GM23248 (cell line): ENCODE data around the gene LYST. TPM values are rescaled to one million over a fixed set of nuclear protein-coding genes. Genes with fewer than 3 reads are reported as not detected.
A peak's percentile ranks its signal among the peaks of the same experiment; 100 is the strongest.

Experiments used
- DNase-seq: peaks from one replicate; pipeline ENCODE4 v3.0.0-alpha.2; 2015
- H2AFZ ChIP-seq: fragments of 200-600 bp; sonication (generic); 2 replicates; pipeline ENCODE4 v1.6.1; 2016; ENCODE audit warnings: antibody characterized with exemption
- H3F3A ChIP-seq: fragments of 200-600 bp; sonication (generic); 2 replicates; pipeline ENCODE4 v1.6.1; 2016; ENCODE audit warnings: mild to moderate bottlenecking, antibody characterized with exemption, mixed run types; ENCODE audit not compliant: insufficient read depth
- H3K27ac ChIP-seq: fragments of 200-600 bp; sonication (generic); 2 replicates; pipeline ENCODE4 v1.5.1; 2016; ENCODE audit warnings: mild to moderate bottlenecking
- H3K27me3 ChIP-seq: fragments of 200-600 bp; sonication (generic); replicated peaks from 2 replicates; pipeline ENCODE4 v1.6.1; 2016; ENCODE audit warnings: mild to moderate bottlenecking; ENCODE audit not compliant: insufficient read depth
- H3K36me3 ChIP-seq: fragments of 200-600 bp; sonication (generic); 2 replicates; pipeline ENCODE4 v1.6.1; 2016; ENCODE audit warnings: low read depth, mild to moderate bottlenecking
- H3K4me1 ChIP-seq: fragments of 200-600 bp; sonication (generic); 2 replicates; pipeline ENCODE4 v1.6.1; 2016; ENCODE audit warnings: mild to moderate bottlenecking; ENCODE audit not compliant: insufficient read depth
- H3K4me2 ChIP-seq: fragments of 200-600 bp; sonication (generic); one replicate; pipeline ENCODE4 v1.6.1; 2016; ENCODE audit warnings: mild to moderate bottlenecking; ENCODE audit not compliant: unreplicated experiment
- H3K4me3 ChIP-seq: fragments of 200-600 bp; sonication (generic); 2 replicates; pipeline ENCODE4 v1.5.1; 2016; ENCODE audit warnings: mild to moderate bottlenecking
- H3K79me2 ChIP-seq: fragments of 200-600 bp; sonication (generic); 2 replicates; pipeline ENCODE4 v1.6.1; 2016; ENCODE audit warnings: mild to moderate bottlenecking; ENCODE audit not compliant: insufficient read depth
- H3K9ac ChIP-seq: fragments of 200-600 bp; sonication (generic); 2 replicates; pipeline ENCODE4 v1.6.1; 2016; ENCODE audit warnings: mild to moderate bottlenecking
- H3K9me2 ChIP-seq: fragments of 200-600 bp; sonication (generic); 2 replicates; pipeline ENCODE4 v1.6.1; 2016; ENCODE audit warnings: mixed run types, mild to moderate bottlenecking, moderate library complexity; ENCODE audit not compliant: insufficient read depth
- H3K9me3 ChIP-seq: fragments of 200-600 bp; sonication (generic); one replicate; pipeline ENCODE4 v1.6.1; 2017; ENCODE audit warnings: low read depth
- H4K20me1 ChIP-seq: fragments of 200-600 bp; sonication (generic); 2 replicates; pipeline ENCODE4 v1.6.0; 2016; ENCODE audit not compliant: insufficient read depth
- EZH2 ChIP-seq: fragments of 200-600 bp; sonication (generic); IDR thresholded peaks from 2 replicates; pipeline ENCODE4 v1.6.1; 2018; ENCODE audit warnings: antibody characterized with exemption, mild to moderate bottlenecking; ENCODE audit not compliant: insufficient read depth, poor library complexity, severe bottlenecking
- EZH2phosphoT487 ChIP-seq: fragments of 200-600 bp; sonication (generic); IDR thresholded peaks from 2 replicates; pipeline ENCODE4 v1.6.1; 2018; ENCODE audit warnings: antibody characterized with exemption, moderate library complexity, mild to moderate bottlenecking, low read depth; ENCODE audit not compliant: insufficient read depth
- WGBS, 2 experiments: methylation state at CpG; one replicate each; pipeline ENCODE4 v1.1.6; 2015 to 2017; ENCODE audit warnings: low lambda C conversion rate in 2 of 2, low coverage in 1 of 2; ENCODE audit errors: missing lambda C conversion rate in 2 of 2; 5-methylcytosine and 5-hydroxymethylcytosine counted together
- in situ Hi-C: fragments of 300-500 bp; cut with MboI; formaldehyde crosslinking; loops from 2 replicates; pipeline ENCODE4 v1.15.0; 2020
- microRNA counts: library from miRNA; unstranded; fragments of <30 nt; microRNA quantifications from one replicate; lab custom pipeline; 2016
- microRNA-seq: library from miRNA; unstranded; fragments of <30 nt; microRNA quantifications from one replicate; pipeline ENCODE4, GENCODE V29; 2016; ENCODE audit warnings: borderline number of aligned reads
- polyA plus RNA-seq: library from polyadenylated mRNA; unstranded; fragments of >200 nt; fragmentation: Nextera tagmentation; extraction: Ambion mirVana; gene quantifications from 2 replicates; pipeline ENCODE4 v1.2.1, GENCODE V29; 2016
- small RNA-seq: library from RNA; depleted of rRNA; stranded (forward); fragments of <200 nt; gene quantifications from one replicate; pipeline ENCODE3, GENCODE V24; 2014; ENCODE audit warnings: low read depth, low replicate concordance
- total RNA-seq: library from RNA; depleted of rRNA; stranded (reverse); fragments of >200 nt; shearing (Covaris generic); gene quantifications from 2 replicates; pipeline ENCODE4 v1.2.3, GENCODE V29; 2014; rRNA removed

Gene LYST
- total and polyA plus RNA-seq, 2 experiments from 2014 or later = 5.1 to 9.0 TPM

GRCh38 chr1:235617808-235618207 is 248.9 kb downstream of the LYST start:
- Histone ChIP-seq H3K4me2 (peak overlapping the region; percentile 6), H3K9me2 (no peaks in the 10 kb centered on the region), H3K36me3 (no peaks in the 10 kb centered on the region), H3K4me3 (no peak overlapping the region), H3K79me2 (no peaks in the 10 kb centered on the region), H3K9ac (no peak overlapping the region), H3F3A (0 out of 2 replicates have a peak, but pooled peaks cover 6% of the 10 kb centered on the region), H2AFZ (no peak overlapping the region), H3K9me3 (no peaks in the 10 kb centered on the region), H3K27me3 (no peaks in the 10 kb centered on the region), H3K27ac (no peak overlapping the region), H4K20me1 (no peaks in the 10 kb centered on the region), H3K4me1 (peaks cover 20% of the 10 kb centered on the region)
- in situ Hi-C loops = no loop called here
- TF ChIP-seq EZH2phosphoT487 = no peak
- no peak for TF ChIP-seq EZH2
- 67 to 75% methylated on average over 3 of the region's 3 CpGs for WGBS, 2 experiments
- peak; percentile 78 for DNase-seq

GRCh38 chr1:235617140-235617539 is 249.6 kb downstream of the LYST start:
- no peak overlapping the region for H2AFZ ChIP-seq
- no peaks in the 10 kb centered on the region for H4K20me1 ChIP-seq
- TF ChIP-seq EZH2 (no peak), EZH2phosphoT487 (no peak)
- no peaks in the 10 kb centered on the region for H3K9me2 ChIP-seq
- in situ Hi-C loops = no loop called here
- H3K9me3 ChIP-seq = no peaks in the 10 kb centered on the region
- H3K27me3 ChIP-seq = no peaks in the 10 kb centered on the region
- H3K4me2 ChIP-seq = no peak overlapping the region
- no peak for DNase-seq
- H3K4me3 ChIP-seq = no peak overlapping the region
- H3F3A ChIP-seq = 0 out of 2 replicates have a peak, but pooled peaks cover 6% of the 10 kb centered on the region
- 49 to 51% methylated on average over 3 of the region's 3 CpGs for WGBS, 2 experiments
- no peak overlapping the region for H3K9ac ChIP-seq
- H3K4me1 ChIP-seq = peaks cover 20% of the 10 kb centered on the region
- no peaks in the 10 kb centered on the region for H3K79me2 ChIP-seq
- no peak overlapping the region for H3K27ac ChIP-seq
- no peaks in the 10 kb centered on the region for H3K36me3 ChIP-seq

DNA sequence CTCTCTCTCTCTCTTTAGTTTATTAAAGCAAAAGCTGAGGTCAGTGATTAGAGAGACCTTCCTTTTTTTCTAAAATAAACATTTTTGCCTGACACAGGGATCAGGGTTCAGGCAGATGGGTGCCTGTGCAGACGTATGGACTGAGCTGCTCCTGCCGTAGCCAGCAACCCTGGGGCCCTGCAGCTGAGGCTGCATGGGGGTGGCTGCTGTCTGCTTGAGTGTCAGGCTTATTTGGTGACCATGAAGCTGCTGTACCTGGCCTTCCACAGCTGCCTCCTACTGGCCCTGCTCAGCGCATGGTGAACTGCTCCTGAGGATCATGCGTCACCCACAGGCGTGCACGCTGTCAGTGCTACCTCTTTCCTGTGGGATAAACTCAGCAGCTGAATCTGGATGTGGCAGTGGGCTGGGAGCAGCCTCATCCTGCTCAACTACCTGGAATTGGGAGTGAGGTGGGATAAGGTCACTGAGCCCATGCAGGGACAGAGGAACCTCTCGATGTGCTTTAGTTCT is 252.2 kb downstream of the LYST start:
- Histone ChIP-seq H4K20me1 (no peaks in the 10 kb centered on the region), H3K27me3 (no peaks in the 10 kb centered on the region), H3K4me2 (no peak overlapping the region), H3K36me3 (no peaks in the 10 kb centered on the region), H3K9me3 (no peaks in the 10 kb centered on the region), H3K27ac (no peak overlapping the region), H3K9ac (no peak overlapping the region), H3K9me2 (no peaks in the 10 kb centered on the region), H3K4me3 (no peak overlapping the region), H3K79me2 (no peaks in the 10 kb centered on the region), H3K4me1 (peaks cover 20% of the 10 kb centered on the region), H2AFZ (no peak overlapping the region), H3F3A (0 out of 2 replicates have a peak, but pooled peaks cover 6% of the 10 kb centered on the region)
- WGBS, 2 experiments = 85% methylated on average over 7 of the region's 7 CpGs
- in situ Hi-C loops = no loop called here
- TF ChIP-seq EZH2 (no peak), EZH2phosphoT487 (no peak)
- DNase-seq = no peak

- DNase-seq = no peak
- H4K20me1 ChIP-seq = no peaks in the 10 kb centered on the region
- TF ChIP-seq EZH2 = no peak
- TF ChIP-seq EZH2phosphoT487 = no peak
- H3K36me3 ChIP-seq = no peaks in the 10 kb centered on the region
- peaks cover 15% of the 10 kb centered on the region for H3K4me1 ChIP-seq
- H3K27ac ChIP-seq = no peak overlapping the region
- H3K4me3 ChIP-seq = no peak overlapping the region
- H3K9me2 ChIP-seq = no peaks in the 10 kb centered on the region
- WGBS, 2 experiments = 79 to 86% methylated on average over 2 of the region's 2 CpGs
- no peak overlapping the region for H3K4me2 ChIP-seq
- no peaks in the 10 kb centered on the region for H3K79me2 ChIP-seq
- in situ Hi-C loops = no loop called here
- H3K27me3 ChIP-seq = no peaks in the 10 kb centered on the region
- H3K9me3 ChIP-seq = no peaks in the 10 kb centered on the region
- 0 out of 2 replicates have a peak, but pooled peaks cover 6% of the 10 kb centered on the region for H3F3A ChIP-seq
- H2AFZ ChIP-seq = no peak overlapping the region
- no peak overlapping the region for H3K9ac ChIP-seq
Observed at GRCh38 chr1:235613602-235614001, 253.1 kb downstream of the LYST start.

- no peak for DNase-seq
- H3F3A ChIP-seq = no peaks in the 10 kb centered on the region
- H3K27ac ChIP-seq = no peak overlapping the region
- H3K4me3 ChIP-seq = no peak overlapping the region
- no peaks in the 10 kb centered on the region for H4K20me1 ChIP-seq
- TF ChIP-seq EZH2phosphoT487 = no peak
- no peak for TF ChIP-seq EZH2
- no peaks in the 10 kb centered on the region for H3K9me3 ChIP-seq
- H3K36me3 ChIP-seq = no peaks in the 10 kb centered on the region
- in situ Hi-C loops = no loop called here
- peaks cover 6% of the 10 kb centered on the region; the same call in 1 of the 2 replicates for H3K4me1 ChIP-seq
- H2AFZ ChIP-seq = no peak overlapping the region
- H3K4me2 ChIP-seq = no peak overlapping the region
- H3K9me2 ChIP-seq = no peaks in the 10 kb centered on the region
- H3K9ac ChIP-seq = no peak overlapping the region
- WGBS, 2 experiments = 46 to 61% methylated on average over 3 of the region's 3 CpGs
- no peaks in the 10 kb centered on the region for H3K79me2 ChIP-seq
- no peaks in the 10 kb centered on the region for H3K27me3 ChIP-seq
Observed at GRCh38 chr1:235612761-235613160, 253.9 kb downstream of the LYST start.

MicroRNAs within 50 kb of the gene (microRNA counts, 767-probe panel; counts per million panel counts)
- microRNA hsa-miR-1537 (lab: Ali Mortazavi, UCI) = 447 counts per million, percentile 86 among the panel's probes with 10 or more counts

Small RNA genes within 50 kb of the gene (microRNA-seq; reads per million reads assigned to microRNA genes)
- gene MIR1537 = not detected

Small RNA genes within 50 kb of the gene (small RNA-seq; reads per million reads assigned to genes)
- gene MIR1537 (not detected), gene RNU6-968P (not detected)

Other genes with a start within 250 kb of the LYST start
- 0.32 and 2.0 TPM in 2 replicates for gene GNG4, start 217.1 kb downstream of the LYST start, total RNA-seq
- gene GNG4, start 217.1 kb downstream of the LYST start, polyA plus RNA-seq = 1.2 and 1.6 TPM in 2 replicates
- 73.6 and 77.7 TPM in 2 replicates for gene NID1, start 198.2 kb upstream of the LYST start, total RNA-seq
- 79.1 and 82.0 TPM in 2 replicates for gene NID1, start 198.2 kb upstream of the LYST start, polyA plus RNA-seq